SK-N-SH (cell line): ENCODE data around the gene PLXNA4. TPM values are rescaled to one million over a fixed set of nuclear protein-coding genes. Genes with fewer than 3 reads are reported as not detected.

Source experiments
- CTCF ChIA-PET: fragments of 300-600, 350-600 bp; formaldehyde crosslinking; extraction: SDS; loops from one replicate; lab custom pipeline; 2021; lab: Yijun Ruan, JAX
- POLR2A ChIA-PET: fragments of 350-600 bp; sonication (Branson Sonifier 250); formaldehyde crosslinking; extraction: SDS; loops from one replicate; lab custom pipeline; 2020; ENCODE audit warnings: antibody characterized with exemption, inconsistent platforms; lab: Yijun Ruan, JAX
- DNase-seq: peaks from one replicate; pipeline ENCODE4 v3.0.0; 2012
- H2AFZ ChIP-seq: fragments of 200-600 bp; sonication (generic); 2 replicates; pipeline ENCODE4 v1.8.1; 2016; ENCODE audit warnings: antibody characterized with exemption, mild to moderate bottlenecking, low read depth
- H3F3A ChIP-seq: fragments of 200-600 bp; sonication (generic); replicated peaks from 2 replicates; pipeline ENCODE3; 2016; ENCODE audit warnings: antibody characterized with exemption, mild to moderate bottlenecking; ENCODE audit not compliant: insufficient read depth
- H3K27ac ChIP-seq, 2 experiments: fragments of 200-500 bp in 1 of 2; fragments of 200-600 bp in 1 of 2; sonication (Bioruptor generic) in 1 of 2; sonication (generic), shearing (Covaris generic) in 1 of 2; 2 replicates each; pipeline versions ENCODE4 v1.5.1 to v1.6.1; 2014 to 2016; ENCODE audit warnings: low read depth in 2 of 2, inconsistent platforms in 1 of 2, low read length in 1 of 2, mild to moderate bottlenecking in 1 of 2, mixed read lengths in 1 of 2
- H3K27me3 ChIP-seq: fragments of 200-600 bp; sonication (generic), shearing (Covaris generic); 2 replicates; pipeline ENCODE4 v1.6.1; 2016; ENCODE audit warnings: mixed run types; ENCODE audit not compliant: insufficient read depth
- H3K36me3 ChIP-seq, 2 experiments: fragments of 200-500 bp in 1 of 2; fragments of 200-600 bp in 1 of 2; sonication (Bioruptor generic) in 1 of 2; sonication (generic) in 1 of 2; replicated peaks in 1 of 2; 2 replicates each; pipeline versions ENCODE3 to v1.5.1; 2014 to 2016; ENCODE audit warnings: low read length in 1 of 2, mild to moderate bottlenecking in 1 of 2; ENCODE audit not compliant: insufficient read depth in 2 of 2, control insufficient read depth in 1 of 2
- H3K4me1 ChIP-seq, 2 experiments: fragments of 200-500 bp in 1 of 2; fragments of 200-600 bp in 1 of 2; sonication (Bioruptor generic) in 1 of 2; sonication (generic), shearing (Covaris generic) in 1 of 2; 2 replicates each; pipeline versions ENCODE4 v1.5.1 to v1.6.1; 2014 to 2016; ENCODE audit warnings: low read depth in 1 of 2, low read length in 1 of 2, mixed run types in 1 of 2; ENCODE audit not compliant: insufficient read depth in 2 of 2, control insufficient read depth in 1 of 2
- H3K4me2 ChIP-seq: fragments of 200-600 bp; sonication (generic), shearing (Covaris generic); 2 replicates; pipeline ENCODE4 v1.6.1; 2017; ENCODE audit warnings: mixed run types
- H3K4me3 ChIP-seq, 2 experiments: fragments of 200-500 bp in 1 of 2; fragments of 200-600 bp in 1 of 2; sonication (Bioruptor generic) in 1 of 2; sonication (generic), shearing (Covaris generic) in 1 of 2; 2 replicates each; pipeline versions ENCODE4 v1.5.1 to v1.8.1; 2014 to 2016; ENCODE audit warnings: low read depth in 2 of 2, inconsistent platforms in 1 of 2, low read length in 1 of 2, mild to moderate bottlenecking in 1 of 2, mixed read lengths in 1 of 2, moderate library complexity in 1 of 2
- H3K79me2 ChIP-seq: fragments of 200-600 bp; sonication (generic); 2 replicates; pipeline ENCODE4 v1.8.1; 2017; ENCODE audit warnings: mild to moderate bottlenecking; ENCODE audit not compliant: insufficient read depth
- H3K9ac ChIP-seq: fragments of 200-600 bp; sonication (generic); 2 replicates; pipeline ENCODE4 v1.6.1; 2017; ENCODE audit warnings: mixed run types
- H3K9me2 ChIP-seq: fragments of 200-600 bp; sonication (generic); 2 replicates; pipeline ENCODE4 v1.6.1; 2017; ENCODE audit warnings: mixed run types
- H3K9me3 ChIP-seq: fragments of 200-600 bp; sonication (generic); 2 replicates; pipeline ENCODE4 v1.6.1; 2017; ENCODE audit warnings: mixed run types, mild to moderate bottlenecking, moderate library complexity
- H4K20me1 ChIP-seq: fragments of 200-600 bp; sonication (generic); 2 replicates; pipeline ENCODE4 v1.6.1; 2017; ENCODE audit warnings: mild to moderate bottlenecking, mixed run types; ENCODE audit not compliant: insufficient read depth
- JUND ChIP-seq: IDR thresholded peaks from 2 replicates; pipeline ENCODE4 v1.4.0; 2012
- MAX ChIP-seq: IDR thresholded peaks from 2 replicates; pipeline ENCODE4 v1.4.0; 2012; ENCODE audit warnings: low read depth
- MXI1 ChIP-seq: IDR thresholded peaks from 2 replicates; pipeline ENCODE4 v1.6.1; 2012; ENCODE audit warnings: mild to moderate bottlenecking, low read depth, low read length, improper control_type of control experiment
- NRF1 ChIP-seq: IDR thresholded peaks from 2 replicates; pipeline ENCODE4 v1.6.1; 2012; ENCODE audit warnings: low read depth, mild to moderate bottlenecking, low read length
- RAD21 ChIP-seq: IDR thresholded peaks from 2 replicates; pipeline ENCODE4 v1.6.1; 2012; ENCODE audit warnings: mild to moderate bottlenecking, low read length
- RCOR1 ChIP-seq: fragments of 150-350 bp; IDR thresholded peaks from 2 replicates; pipeline ENCODE4 v1.6.1; 2017; ENCODE audit warnings: antibody characterized with exemption, low read length
- SIN3A ChIP-seq: IDR thresholded peaks from 2 replicates; pipeline ENCODE4 v1.6.1; 2012; ENCODE audit warnings: low read depth, mild to moderate bottlenecking, low read length, moderate library complexity, borderline replicate concordance
- SMC3 ChIP-seq: IDR thresholded peaks from 2 replicates; pipeline ENCODE4 v1.6.1; 2012; ENCODE audit warnings: low read depth, low read length, improper control_type of control experiment
- USF2 ChIP-seq: fragments of 150-350 bp; IDR thresholded peaks from 2 replicates; pipeline ENCODE4 v1.6.1; 2017; ENCODE audit warnings: antibody characterized with exemption, low read length, low read depth, borderline replicate concordance
- WGBS: methylation state at CpG from one replicate; pipeline ENCODE4 v1.1.6; 2017; ENCODE audit warnings: low lambda C conversion rate; 5-methylcytosine and 5-hydroxymethylcytosine counted together
- polyA plus RNA-seq, 3 experiments: library from polyadenylated mRNA; depleted of rRNA; stranded (reverse); fragments of >200 nt; gene quantifications; 2 replicates each; pipeline ENCODE4 v1.2.3, GENCODE V29; 2012
- TF ChIP-seq, protein P1 (sequence below): fragments of 200-600 bp; sonication (generic); IDR thresholded peaks from 2 replicates; pipeline ENCODE4 v1.6.1; 2017; ENCODE audit warnings: antibody characterized with exemption, mild to moderate bottlenecking, moderate library complexity

The PLXNA4 gene
- polyA plus RNA-seq, 1 of the 3 experiments (the other 2 are of a cell fraction): 2.4 TPM

GRCh38 chr7:132578826-132579225 lies 2.6 kb upstream of the PLXNA4 start:
- H3K27ac ChIP-seq: no peak overlapping the region
- POLR2A ChIA-PET: interaction anchor here (0.7 kb wide), 1 partner anchor 633 kb away, joined by 4 read pairs; no protein-coding TSS in a partner anchor
- H3K4me3 ChIP-seq: no peak overlapping the region
- peaks cover 6% of the 10 kb centered on the region; the same call in 1 of the 2 replicates for H3K79me2 ChIP-seq
- peaks cover 10% of the 10 kb centered on the region; the same call in 1 of the 2 replicates for H4K20me1 ChIP-seq
- H3K27me3 ChIP-seq: peaks cover 17% of the 10 kb centered on the region; the same call in 1 of the 2 replicates
- no peaks in the 10 kb centered on the region for H3K9me3 ChIP-seq
- H3K36me3 ChIP-seq: no peaks in the 10 kb centered on the region
- no peak for DNase-seq
- peaks cover 4% of the 10 kb centered on the region for H3F3A ChIP-seq
- no peak for TF ChIP-seq MAX
- WGBS: 89% methylated on average over 3 of the region's 3 CpGs
- peaks cover 0 to 34% of the 10 kb centered on the region in 2 experiments; a peak in 2 of 4 replicates for H3K4me1 ChIP-seq
- no peak overlapping the region for H3K9ac ChIP-seq
- H3K4me2 ChIP-seq: no peak overlapping the region
- no peak overlapping the region for H2AFZ ChIP-seq
- CTCF ChIA-PET: interaction anchor here (1.4 to 15.3 kb wide), 18 partner anchors 8 to 890 kb away, joined by 3 to 440 read pairs (median 20); no protein-coding TSS in a partner anchor
- no peaks in the 10 kb centered on the region for H3K9me2 ChIP-seq

DNA sequence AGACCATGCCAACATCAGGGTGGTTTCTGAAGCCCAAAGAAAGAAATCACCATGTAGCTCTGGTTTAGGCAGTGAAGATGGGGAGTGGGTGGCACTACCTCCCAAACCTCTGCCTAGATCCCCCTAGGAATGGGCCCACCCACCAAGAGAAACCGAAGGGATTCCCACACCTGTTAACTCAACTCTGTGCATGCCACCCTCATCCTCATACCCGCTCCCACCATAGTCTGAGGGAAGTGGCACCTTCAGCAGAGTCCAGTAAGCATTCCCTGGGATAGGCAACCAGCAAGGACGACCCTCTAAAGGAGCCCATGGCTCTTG lies 1.7 kb upstream of the PLXNA4 start:
- H3K27ac ChIP-seq: no peak overlapping the region
- no peaks in the 10 kb centered on the region for H3K9me2 ChIP-seq
- POLR2A ChIA-PET: interaction anchor here (0.7 kb wide), 1 partner anchor 632 kb away, joined by 4 read pairs; no protein-coding TSS in a partner anchor
- H3K9me3 ChIP-seq: no peaks in the 10 kb centered on the region
- H3K4me2 ChIP-seq: peak overlapping the region; percentile 81; the same call in 1 of the 2 replicates
- H3K4me1 ChIP-seq: peaks cover 0 to 40% of the 10 kb centered on the region in 2 experiments; a peak in 2 of 4 replicates
- no peak overlapping the region for H3K4me3 ChIP-seq
- H4K20me1 ChIP-seq: peaks cover 10% of the 10 kb centered on the region; the same call in 1 of the 2 replicates
- CTCF ChIA-PET: interaction anchor here (0.5 to 15.3 kb wide), 44 partner anchors 9 to 1571 kb away, joined by 3 to 440 read pairs (median 6); no protein-coding TSS in a partner anchor
- no peak overlapping the region for H3K9ac ChIP-seq
- WGBS: 74% methylated on average over 3 of the region's 3 CpGs
- TF ChIP-seq USF2 (no peak), SIN3A (no peak), NRF1 (no peak), RCOR1 (no peak), JUND (no peak)
- no peaks in the 10 kb centered on the region for H3K36me3 ChIP-seq
- H3K27me3 ChIP-seq: peaks cover 17% of the 10 kb centered on the region; the same call in 1 of the 2 replicates
- peaks cover 6% of the 10 kb centered on the region; the same call in 1 of the 2 replicates for H3K79me2 ChIP-seq
- peaks cover 4% of the 10 kb centered on the region for H3F3A ChIP-seq
- H2AFZ ChIP-seq: no peak overlapping the region
- DNase-seq: no peak

DNA sequence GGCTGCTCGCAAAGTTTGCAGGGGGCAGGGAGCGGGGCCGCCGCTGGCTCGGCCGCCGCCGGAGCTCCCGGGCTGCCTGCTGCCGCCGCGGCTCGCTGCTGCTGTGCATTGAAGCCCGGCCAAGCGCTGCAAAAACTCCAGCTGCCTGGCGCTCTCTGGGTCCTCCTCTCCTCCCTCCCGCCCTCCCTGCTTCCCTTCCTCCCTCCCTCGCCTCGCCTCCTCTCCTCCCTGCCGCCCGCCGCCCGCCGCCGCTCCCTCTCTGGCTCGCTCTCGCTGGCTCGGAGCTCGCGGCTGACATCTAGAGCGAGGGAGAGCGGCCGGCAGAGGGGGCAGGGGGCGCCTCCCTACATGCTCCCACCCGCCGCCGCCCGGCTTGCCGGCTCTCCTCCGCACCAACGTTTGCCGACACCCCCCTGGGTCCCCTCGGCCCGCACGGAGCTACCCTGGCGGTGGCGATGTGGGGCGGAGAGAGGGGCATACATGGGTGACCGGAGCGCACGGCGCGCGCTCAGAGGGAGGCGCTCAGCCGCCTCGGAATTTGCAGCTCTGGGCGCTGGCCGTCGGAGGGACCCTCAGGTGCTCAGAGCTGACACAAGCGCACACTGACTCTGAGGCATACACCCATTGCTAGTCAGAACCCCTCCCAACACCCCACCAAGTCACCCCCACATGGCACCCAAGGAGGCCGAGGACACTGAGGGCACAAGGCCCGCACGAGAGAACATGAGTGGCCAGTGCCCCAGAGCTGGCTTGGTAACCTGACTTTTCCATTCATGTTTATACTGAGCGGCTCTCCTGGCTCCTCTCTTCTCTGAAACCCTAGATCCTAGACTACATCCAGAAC lies 1.2 kb upstream of the PLXNA4 start:
- peaks cover 0 to 42% of the 10 kb centered on the region in 2 experiments; a peak in 2 of 4 replicates for H3K4me1 ChIP-seq
- H3K27ac ChIP-seq: peak overlapping the region in 1 of 2 experiments; percentile 24; a peak in 1 of 4 replicates
- peak overlapping the region; percentile 48 to 59 for H3K4me3 ChIP-seq
- peak; percentile 95 for DNase-seq
- ChIA-PET POLR2A (no interaction called here), CTCF (interaction anchor here (0.5 to 15.3 kb wide), 58 partner anchors 8 to 1572 kb away, joined by 3 to 440 read pairs (median 4); no protein-coding TSS in a partner anchor)
- peak overlapping the region; percentile 81; the same call in 1 of the 2 replicates for H3K4me2 ChIP-seq
- no peaks in the 10 kb centered on the region for H3K9me2 ChIP-seq
- peaks cover 4% of the 10 kb centered on the region for H3F3A ChIP-seq
- H2AFZ ChIP-seq: no peak overlapping the region
- H3K36me3 ChIP-seq: no peaks in the 10 kb centered on the region
- WGBS: 26% methylated on average over 32 of the region's 65 CpGs
- no peaks in the 10 kb centered on the region for H3K9me3 ChIP-seq
- peaks cover 17% of the 10 kb centered on the region; the same call in 1 of the 2 replicates for H3K27me3 ChIP-seq
- peaks cover 10% of the 10 kb centered on the region; the same call in 1 of the 2 replicates for H4K20me1 ChIP-seq
- peaks cover 6% of the 10 kb centered on the region; the same call in 1 of the 2 replicates for H3K79me2 ChIP-seq
- no peak overlapping the region for H3K9ac ChIP-seq
- no peak for TF ChIP-seq JUND
- TF ChIP-seq NRF1: peak; percentile 27; the same call in 1 of the 2 replicates
- TF ChIP-seq RAD21: peak; percentile 36; the same call in 1 of the 2 replicates
- TF ChIP-seq, protein P1, sequence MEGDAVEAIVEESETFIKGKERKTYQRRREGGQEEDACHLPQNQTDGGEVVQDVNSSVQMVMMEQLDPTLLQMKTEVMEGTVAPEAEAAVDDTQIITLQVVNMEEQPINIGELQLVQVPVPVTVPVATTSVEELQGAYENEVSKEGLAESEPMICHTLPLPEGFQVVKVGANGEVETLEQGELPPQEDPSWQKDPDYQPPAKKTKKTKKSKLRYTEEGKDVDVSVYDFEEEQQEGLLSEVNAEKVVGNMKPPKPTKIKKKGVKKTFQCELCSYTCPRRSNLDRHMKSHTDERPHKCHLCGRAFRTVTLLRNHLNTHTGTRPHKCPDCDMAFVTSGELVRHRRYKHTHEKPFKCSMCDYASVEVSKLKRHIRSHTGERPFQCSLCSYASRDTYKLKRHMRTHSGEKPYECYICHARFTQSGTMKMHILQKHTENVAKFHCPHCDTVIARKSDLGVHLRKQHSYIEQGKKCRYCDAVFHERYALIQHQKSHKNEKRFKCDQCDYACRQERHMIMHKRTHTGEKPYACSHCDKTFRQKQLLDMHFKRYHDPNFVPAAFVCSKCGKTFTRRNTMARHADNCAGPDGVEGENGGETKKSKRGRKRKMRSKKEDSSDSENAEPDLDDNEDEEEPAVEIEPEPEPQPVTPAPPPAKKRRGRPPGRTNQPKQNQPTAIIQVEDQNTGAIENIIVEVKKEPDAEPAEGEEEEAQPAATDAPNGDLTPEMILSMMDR: peak; percentile 51
- TF ChIP-seq MXI1: no peak
- TF ChIP-seq SMC3: no peak; the same call in 1 of the 2 replicates
